HepG2 (cell line): ENCODE results near the gene ITGB1. TPM values are rescaled to one million over a fixed set of nuclear protein-coding genes. Genes with fewer than 3 reads are reported as not detected.
A peak's percentile ranks its signal among the peaks of the same experiment; 100 is the strongest.

Source experiments
- ATAC-seq: fragments of 200-7000 bp; cut with Tn5 transposase; 3 replicates; pipeline ENCODE4 v1.9.1; 2020; ENCODE audit warnings: mild to moderate bottlenecking, moderate library complexity
- BruUV-seq: library from RNA; stranded (reverse); fragments of 400-500 nt; replicated peaks from 2 replicates; lab custom pipeline; 2021; lab: Mats Ljungman, UMichigan
- CTCF ChIA-PET: fragments of 300-600 bp; formaldehyde crosslinking; extraction: SDS; loops from one replicate; lab custom pipeline; 2021; ENCODE audit warnings: low total read pairs, inconsistent platforms, low intra/inter-chr PET ratio; lab: Yijun Ruan, JAX
- POLR2A ChIA-PET: fragments of 350-600 bp; sonication (Branson Sonifier 250); formaldehyde crosslinking; loops from one replicate; lab custom pipeline; 2020; ENCODE audit warnings: antibody characterized with exemption, inconsistent platforms; lab: Yijun Ruan, JAX
- DNase-seq: peaks from one replicate; pipeline ENCODE4 v3.0.0-alpha.2; 2015; ENCODE audit warnings: low spot score
- FAIRE-seq: peaks from 3 replicates; lab custom pipeline; 2011; peaks lifted over from hg19 to GRCh38; lab: Jason Lieb, UNC
- H2AFZ ChIP-seq: one replicate; pipeline ENCODE4 v1.6.1; 2011; ENCODE audit warnings: low read length, inconsistent platforms
- H3K27ac ChIP-seq: fragments of 300-600 bp; 3 replicates; pipeline ENCODE4 v1.8.0; 2011; ENCODE audit warnings: mixed run types, mild to moderate bottlenecking, mixed read lengths, low read length, inconsistent platforms; ENCODE audit not compliant: insufficient read depth; ENCODE audit errors: extremely low read length
- H3K27me3 ChIP-seq, 2 experiments: fragments of 200-600 bp in 1 of 2; 2 replicates in 1 of 2; 3 replicates in 1 of 2; pipeline versions ENCODE4 v1.6.0 to v1.8.0; 2011; ENCODE audit warnings: low read length in 2 of 2, mild to moderate bottlenecking in 2 of 2, moderate library complexity in 2 of 2, inconsistent platforms in 1 of 2; ENCODE audit not compliant: insufficient read depth in 2 of 2, control insufficient read depth in 1 of 2
- H3K36me3 ChIP-seq, 2 experiments: fragments of 200-600 bp in 1 of 2; replicated peaks in 1 of 2; 2 replicates in 1 of 2; 3 replicates in 1 of 2; pipeline versions ENCODE4 v1.5.1 to v1.8.0; 2011; ENCODE audit warnings: low read length in 2 of 2, inconsistent platforms in 1 of 2; ENCODE audit not compliant: insufficient read depth in 2 of 2, control insufficient read depth in 1 of 2
- H3K4me1 ChIP-seq: 2 replicates; pipeline ENCODE4 v1.5.1; 2012; ENCODE audit warnings: low read length, inconsistent platforms; ENCODE audit not compliant: insufficient read depth
- H3K4me2 ChIP-seq: 2 replicates; pipeline ENCODE4 v1.6.0; 2011; ENCODE audit warnings: low read depth, low read length, inconsistent platforms
- H3K4me3 ChIP-seq, 3 experiments: fragments of 200-600 bp in 1 of 3; sonication (generic), shearing (Covaris generic) in 1 of 3; replicated peaks in 1 of 3; 2 replicates each; pipeline ENCODE4 v1.5.1; 2011 to 2016; ENCODE audit warnings: low read length in 3 of 3, inconsistent platforms in 2 of 3, low read depth in 2 of 3, mild to moderate bottlenecking in 2 of 3, control low read depth in 1 of 3, mixed read lengths in 1 of 3; ENCODE audit not compliant: insufficient read depth in 1 of 3
- H3K79me2 ChIP-seq: one replicate; pipeline ENCODE4 v1.6.1; 2011; ENCODE audit warnings: low read length, inconsistent platforms; ENCODE audit not compliant: insufficient read depth
- H3K9ac ChIP-seq: 2 replicates; pipeline ENCODE4 v1.6.0; 2011; ENCODE audit warnings: mild to moderate bottlenecking, low read depth, low read length, inconsistent platforms; ENCODE audit not compliant: insufficient read depth
- H3K9me3 ChIP-seq: 2 replicates; pipeline ENCODE4 v1.5.1; 2012; ENCODE audit warnings: mild to moderate bottlenecking, low read length
- H4K20me1 ChIP-seq: 2 replicates; pipeline ENCODE4 v1.6.0; 2011; ENCODE audit warnings: inconsistent platforms, mild to moderate bottlenecking, low read length, moderate library complexity; ENCODE audit not compliant: insufficient read depth
- ARID4A ChIP-seq: sonication (generic); formaldehyde crosslinking; IDR thresholded peaks from 2 replicates; pipeline ENCODE4 v1.5.0; 2020; ENCODE audit warnings: mild to moderate bottlenecking, missing genetic modification reagents, borderline replicate concordance
- EED ChIP-seq: sonication (generic); formaldehyde crosslinking; IDR thresholded peaks from 2 replicates; pipeline ENCODE4 v1.5.0; 2020; ENCODE audit warnings: mild to moderate bottlenecking, missing genetic modification reagents
- FOSL2 ChIP-seq: sonication (generic); formaldehyde crosslinking; IDR thresholded peaks from 2 replicates; pipeline ENCODE4 v1.4.0; 2020; ENCODE audit warnings: missing genetic modification reagents
- SMARCC2 ChIP-seq: fragments of 450-650 bp; IDR thresholded peaks from 2 replicates; pipeline ENCODE4 v1.6.1; 2017; ENCODE audit warnings: antibody characterized with exemption, mild to moderate bottlenecking
- ZFP36L1 ChIP-seq: sonication (generic); formaldehyde crosslinking; IDR thresholded peaks from 2 replicates; pipeline ENCODE4 v1.8.0; 2022; ENCODE audit warnings: mild to moderate bottlenecking, missing genetic modification reagents, moderate library complexity
- ZNF790 ChIP-seq: sonication (generic); formaldehyde crosslinking; IDR thresholded peaks from 2 replicates; pipeline ENCODE4 v1.8.0; 2022; ENCODE audit warnings: missing genetic modification reagents, mild to moderate bottlenecking, borderline replicate concordance
- WGBS: methylation state at CpG from one replicate; pipeline ENCODE4 v1.1.6; 2017; ENCODE audit warnings: low lambda C conversion rate; 5-methylcytosine and 5-hydroxymethylcytosine counted together
- in situ Hi-C: cut with HindIII; loops from 2 replicates; pipeline ENCODE4 v1.10.0; 2017; ENCODE audit warnings: low pct_unique_long_range_greater_than_20kb; ENCODE audit not compliant: extremely low pct_ligation_motif_present
- intact Hi-C: fragments of 100-400 bp; cut with micrococcal nuclease; formaldehyde crosslinking; loops from one replicate; pipeline ENCODE4 v1.10.0; 2022; ENCODE audit not compliant: unreplicated experiment
- polyA plus RNA-seq, 8 experiments: library from polyadenylated mRNA; depleted of rRNA in 3 of 8; stranded (reverse) in 7 of 8; unstranded in 1 of 8; fragments of >200 nt; fragmentation: Illumina TruSeq in 4 of 8; extraction: Trizol in 4 of 8; gene quantifications; 2 replicates each; pipeline versions ENCODE4 v1.2.1 to v1.2.3, GENCODE V29; 2011 to 2016; ENCODE audit warnings: low read depth in 4 of 8, missing spikeins in 1 of 8, mixed read lengths in 1 of 8; ENCODE audit not compliant: insufficient read depth in 1 of 8
- total RNA-seq, 5 experiments: library from RNA; depleted of rRNA; stranded (reverse); fragments of >200 nt; fragmentation: Illumina TruSeq; extraction: Trizol; gene quantifications; 2 replicates each; pipeline ENCODE4 v1.2.3, GENCODE V29; 2016; ENCODE audit warnings: low read depth in 1 of 5
- TF ChIP-seq, protein P1 (sequence below): sonication (generic); formaldehyde crosslinking; IDR thresholded peaks from 2 replicates; pipeline ENCODE4 v1.5.0; 2020; ENCODE audit warnings: mild to moderate bottlenecking, missing genetic modification reagents
- TF ChIP-seq, protein P2 (sequence below): IDR thresholded peaks from 2 replicates; pipeline ENCODE4 v1.6.1; 2016; ENCODE audit warnings: low read depth, missing genetic modification reagents, missing compliant biosample characterization
- TF ChIP-seq, protein P3 (sequence below): sonication (generic); formaldehyde crosslinking; IDR thresholded peaks from 2 replicates; pipeline ENCODE4 v1.4.0; 2020; ENCODE audit warnings: mild to moderate bottlenecking, missing genetic modification reagents

The ITGB1 gene
- total and polyA plus RNA-seq, 2 of the 13 experiments (the other 11 are each of a cell fraction or from before 2014, with no cell fraction given) = 190 to 204 TPM

GRCh38 chr10:32982293-32982709 is 24.3 kb upstream of the ITGB1 start:
- FAIRE-seq (no peak), ATAC-seq (no peak), DNase-seq (no peak)
- ChIA-PET POLR2A (interaction anchor here (1.3 to 4.8 kb wide), 5 partner anchors 11 to 44 kb away, joined by 3 to 47 read pairs (median 17); partner anchors contain the start of gene ITGB1), CTCF (no interaction called here)
- H4K20me1 ChIP-seq = no peaks in the 10 kb centered on the region
- H3K9me3 ChIP-seq = no peaks in the 10 kb centered on the region
- 26% methylated on average over 9 of the region's 9 CpGs for WGBS
- H3K79me2 ChIP-seq = no peaks in the 10 kb centered on the region
- peak overlapping the region; percentile 98 for H3K4me2 ChIP-seq
- peak overlapping the region; percentile 80 for H3K9ac ChIP-seq
- H2AFZ ChIP-seq = peak overlapping the region; percentile 46
- H3K27ac ChIP-seq = peak overlapping the region; percentile 70
- intact Hi-C loops = loop anchor here (2.0 to 5.0 kb wide), 2 partner anchors 40 to 604 kb away; no protein-coding TSS in a partner anchor
- in situ Hi-C loops = no loop called here
- H3K4me3 ChIP-seq = peak overlapping the region in 2 of 3 experiments; percentile 61 to 79; a peak in 4 of 6 replicates
- no TSS peak for BruUV-seq
- no peaks in the 10 kb centered on the region for H3K36me3 ChIP-seq
- H3K4me1 ChIP-seq = peaks cover 55% of the 10 kb centered on the region
- H3K27me3 ChIP-seq = no peaks in the 10 kb centered on the region; a peak in 1 of 5 replicates
- TF ChIP-seq, protein P1, sequence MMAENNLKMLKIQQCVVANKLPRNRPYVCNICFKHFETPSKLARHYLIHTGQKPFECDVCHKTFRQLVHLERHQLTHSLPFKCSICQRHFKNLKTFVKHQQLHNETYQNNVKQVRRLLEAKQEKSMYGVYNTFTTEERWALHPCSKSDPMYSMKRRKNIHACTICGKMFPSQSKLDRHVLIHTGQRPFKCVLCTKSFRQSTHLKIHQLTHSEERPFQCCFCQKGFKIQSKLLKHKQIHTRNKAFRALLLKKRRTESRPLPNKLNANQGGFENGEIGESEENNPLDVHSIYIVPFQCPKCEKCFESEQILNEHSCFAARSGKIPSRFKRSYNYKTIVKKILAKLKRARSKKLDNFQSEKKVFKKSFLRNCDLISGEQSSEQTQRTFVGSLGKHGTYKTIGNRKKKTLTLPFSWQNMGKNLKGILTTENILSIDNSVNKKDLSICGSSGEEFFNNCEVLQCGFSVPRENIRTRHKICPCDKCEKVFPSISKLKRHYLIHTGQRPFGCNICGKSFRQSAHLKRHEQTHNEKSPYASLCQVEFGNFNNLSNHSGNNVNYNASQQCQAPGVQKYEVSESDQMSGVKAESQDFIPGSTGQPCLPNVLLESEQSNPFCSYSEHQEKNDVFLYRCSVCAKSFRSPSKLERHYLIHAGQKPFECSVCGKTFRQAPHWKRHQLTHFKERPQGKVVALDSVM (CRISPR knock-in tag) = 0 out of 2 replicates have a peak, but pooled peaks have one; percentile 22
- TF ChIP-seq SMARCC2 (no peak), EED (CRISPR knock-in tag) (no peak), ZFP36L1 (no peak), ZNF790 (CRISPR knock-in tag) (no peak), FOSL2 (CRISPR knock-in tag) (peak; percentile 65), ARID4A (CRISPR knock-in tag) (no peak)
- TF ChIP-seq, protein P2, sequence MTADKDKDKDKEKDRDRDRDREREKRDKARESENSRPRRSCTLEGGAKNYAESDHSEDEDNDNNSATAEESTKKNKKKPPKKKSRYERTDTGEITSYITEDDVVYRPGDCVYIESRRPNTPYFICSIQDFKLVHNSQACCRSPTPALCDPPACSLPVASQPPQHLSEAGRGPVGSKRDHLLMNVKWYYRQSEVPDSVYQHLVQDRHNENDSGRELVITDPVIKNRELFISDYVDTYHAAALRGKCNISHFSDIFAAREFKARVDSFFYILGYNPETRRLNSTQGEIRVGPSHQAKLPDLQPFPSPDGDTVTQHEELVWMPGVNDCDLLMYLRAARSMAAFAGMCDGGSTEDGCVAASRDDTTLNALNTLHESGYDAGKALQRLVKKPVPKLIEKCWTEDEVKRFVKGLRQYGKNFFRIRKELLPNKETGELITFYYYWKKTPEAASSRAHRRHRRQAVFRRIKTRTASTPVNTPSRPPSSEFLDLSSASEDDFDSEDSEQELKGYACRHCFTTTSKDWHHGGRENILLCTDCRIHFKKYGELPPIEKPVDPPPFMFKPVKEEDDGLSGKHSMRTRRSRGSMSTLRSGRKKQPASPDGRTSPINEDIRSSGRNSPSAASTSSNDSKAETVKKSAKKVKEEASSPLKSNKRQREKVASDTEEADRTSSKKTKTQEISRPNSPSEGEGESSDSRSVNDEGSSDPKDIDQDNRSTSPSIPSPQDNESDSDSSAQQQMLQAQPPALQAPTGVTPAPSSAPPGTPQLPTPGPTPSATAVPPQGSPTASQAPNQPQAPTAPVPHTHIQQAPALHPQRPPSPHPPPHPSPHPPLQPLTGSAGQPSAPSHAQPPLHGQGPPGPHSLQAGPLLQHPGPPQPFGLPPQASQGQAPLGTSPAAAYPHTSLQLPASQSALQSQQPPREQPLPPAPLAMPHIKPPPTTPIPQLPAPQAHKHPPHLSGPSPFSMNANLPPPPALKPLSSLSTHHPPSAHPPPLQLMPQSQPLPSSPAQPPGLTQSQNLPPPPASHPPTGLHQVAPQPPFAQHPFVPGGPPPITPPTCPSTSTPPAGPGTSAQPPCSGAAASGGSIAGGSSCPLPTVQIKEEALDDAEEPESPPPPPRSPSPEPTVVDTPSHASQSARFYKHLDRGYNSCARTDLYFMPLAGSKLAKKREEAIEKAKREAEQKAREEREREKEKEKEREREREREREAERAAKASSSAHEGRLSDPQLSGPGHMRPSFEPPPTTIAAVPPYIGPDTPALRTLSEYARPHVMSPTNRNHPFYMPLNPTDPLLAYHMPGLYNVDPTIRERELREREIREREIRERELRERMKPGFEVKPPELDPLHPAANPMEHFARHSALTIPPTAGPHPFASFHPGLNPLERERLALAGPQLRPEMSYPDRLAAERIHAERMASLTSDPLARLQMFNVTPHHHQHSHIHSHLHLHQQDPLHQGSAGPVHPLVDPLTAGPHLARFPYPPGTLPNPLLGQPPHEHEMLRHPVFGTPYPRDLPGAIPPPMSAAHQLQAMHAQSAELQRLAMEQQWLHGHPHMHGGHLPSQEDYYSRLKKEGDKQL (CRISPR knock-in tag) = no peak
- TF ChIP-seq, protein P3, sequence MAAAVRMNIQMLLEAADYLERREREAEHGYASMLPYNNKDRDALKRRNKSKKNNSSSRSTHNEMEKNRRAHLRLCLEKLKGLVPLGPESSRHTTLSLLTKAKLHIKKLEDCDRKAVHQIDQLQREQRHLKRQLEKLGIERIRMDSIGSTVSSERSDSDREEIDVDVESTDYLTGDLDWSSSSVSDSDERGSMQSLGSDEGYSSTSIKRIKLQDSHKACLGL = no peak
